Measurements from ENCODE around the gene CCDC43. TPM values are rescaled to one million over a fixed set of nuclear protein-coding genes. Genes with fewer than 3 reads are reported as not detected.
"Not testable (repeated sequence)": the region's sequence is repeated elsewhere in the genome, so short reads cannot be mapped to it uniquely, and the experiment has no call there.

CCDC43 gene
- total RNA-seq, 6 donors from 2014 or later = 11.5 to 26.2 (median 17.0) TPM

DNA sequence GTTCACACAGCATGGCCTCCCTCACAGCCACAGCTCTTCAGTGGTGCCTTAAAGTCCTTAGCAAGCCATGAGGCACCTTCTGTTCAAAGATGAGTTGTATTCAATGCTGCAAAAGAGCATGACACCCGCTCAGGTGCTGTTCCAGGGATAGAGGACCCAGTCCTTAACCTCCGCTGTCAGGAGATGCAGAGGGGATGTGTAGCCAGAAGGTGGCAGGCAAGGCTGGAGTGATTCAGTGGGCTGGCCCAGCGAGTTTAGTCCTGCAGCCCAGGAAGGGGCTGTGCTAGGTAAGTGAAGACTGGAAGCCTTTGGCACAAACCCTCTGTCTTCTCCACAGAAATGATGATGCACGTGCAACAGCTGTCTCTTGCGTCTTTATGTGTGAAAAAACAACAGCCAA lies 44.2 kb upstream of the CCDC43 start:
- Histone ChIP-seq H3K4me1 (no peaks in the 10 kb centered on the region), H3K36me3 (peaks cover 0 to 14% (median 6%) of the 10 kb centered on the region in 4 donors), H3K27ac (no peak overlapping the region), H3K4me3 (no peak overlapping the region), H3K9me3 (no peaks in the 10 kb centered on the region), H3K27me3 (no peaks in the 10 kb centered on the region)
- DNase-seq (no peak), ATAC-seq (ENCODE audit: low FRiP score in 2 of 2) (no peak)
- WGBS, 2 donors = 81 to 84% methylated on average over 3 to 5 of the region's 5 CpGs
- no peak for TF ChIP-seq CTCF (IDR thresholded peaks at IDR 0.05)
- TF ChIP-seq POLR2AphosphoS5 (IDR thresholded peaks at IDR 0.05) = no peak
- no peak for TF ChIP-seq POLR2A (IDR thresholded peaks at IDR 0.05)
- TF ChIP-seq EP300 (IDR thresholded peaks at IDR 0.05) = no peak

DNA sequence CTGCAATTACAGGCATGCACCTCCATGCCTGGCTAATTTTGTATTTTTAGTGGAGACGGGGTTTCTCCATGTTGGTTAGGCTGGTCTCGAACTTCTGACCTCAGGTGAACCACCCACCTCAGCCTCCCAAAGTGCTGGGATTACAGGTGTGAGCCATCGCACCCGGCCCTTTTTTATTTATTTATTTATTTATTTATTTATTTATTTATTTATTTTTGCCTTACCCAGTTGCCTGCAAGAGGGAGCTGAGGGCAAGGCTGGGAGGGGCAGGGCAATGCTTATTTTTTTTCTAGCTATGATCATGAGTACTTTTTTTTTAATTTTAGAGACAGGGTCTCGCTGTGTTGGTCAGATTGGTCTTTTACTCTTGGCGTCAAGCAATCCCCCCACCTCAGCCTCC lies 36.5 kb upstream of the CCDC43 start:
- not testable (repeated sequence) for H3K27me3 ChIP-seq; ATAC-seq (ENCODE audit: low FRiP score in 2 of 2); H3K27ac ChIP-seq; H3K4me3 ChIP-seq; H3K4me1 ChIP-seq; DNase-seq; H3K9me3 ChIP-seq
- 93 to 97% methylated on average over 6 of the region's 6 CpGs for WGBS, 2 donors
- peaks cover 0 to 26% (median 14%) of the 10 kb centered on the region in 4 donors for H3K36me3 ChIP-seq

DNA sequence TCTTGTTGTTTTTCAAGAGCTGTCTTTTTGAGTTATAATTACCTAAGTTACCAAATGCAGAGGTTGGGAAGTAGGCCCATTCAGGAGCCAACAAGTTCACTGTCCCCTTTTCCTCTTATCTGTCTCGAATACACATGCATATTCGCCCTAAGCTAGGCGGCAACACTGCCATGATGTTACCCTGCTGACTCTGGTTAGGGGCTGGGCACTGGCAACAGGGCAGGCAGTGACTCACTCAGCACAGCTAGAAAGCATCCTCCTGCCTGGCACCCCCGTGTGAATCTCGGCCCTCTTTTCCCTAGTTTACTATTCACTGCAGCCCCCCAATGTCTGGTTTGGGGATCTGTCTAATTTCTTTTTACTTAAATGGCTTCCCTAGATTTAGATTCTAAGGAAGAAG lies 32.7 kb upstream of the CCDC43 start:
- Histone ChIP-seq H3K27ac (no peak overlapping the region), H3K36me3 (peaks cover 0 to 17% (median 10%) of the 10 kb centered on the region in 4 donors), H3K27me3 (no peaks in the 10 kb centered on the region), H3K4me1 (no peaks in the 10 kb centered on the region), H3K4me3 (no peak overlapping the region), H3K9me3 (no peaks in the 10 kb centered on the region)
- WGBS, 2 donors = 89 to 91% methylated on average over 5 of the region's 5 CpGs
- DNase-seq (no peak), ATAC-seq (ENCODE audit: low FRiP score in 2 of 2) (no peak)
- TF ChIP-seq EP300 (IDR thresholded peaks at IDR 0.05) = no peak
- no peak for TF ChIP-seq CTCF (IDR thresholded peaks at IDR 0.05)
- TF ChIP-seq POLR2AphosphoS5 (IDR thresholded peaks at IDR 0.05) = no peak
- TF ChIP-seq POLR2A (IDR thresholded peaks at IDR 0.05) = no peak

- Histone ChIP-seq H3K4me1 (no peaks in the 10 kb centered on the region), H3K27ac (no peak overlapping the region), H3K36me3 (peaks cover 0 to 17% (median 10%) of the 10 kb centered on the region in 4 donors), H3K27me3 (no peaks in the 10 kb centered on the region), H3K4me3 (no peak overlapping the region), H3K9me3 (no peaks in the 10 kb centered on the region)
- 100% methylated on average over 1 of the region's 1 CpG for WGBS, 2 donors
- DNase-seq (no peak), ATAC-seq (ENCODE audit: low FRiP score in 2 of 2) (no peak)
- TF ChIP-seq POLR2AphosphoS5 (IDR thresholded peaks at IDR 0.05) = no peak
- no peak for TF ChIP-seq EP300 (IDR thresholded peaks at IDR 0.05)
- TF ChIP-seq POLR2A (IDR thresholded peaks at IDR 0.05) = no peak
- TF ChIP-seq CTCF (IDR thresholded peaks at IDR 0.05) = no peak
These were observed 29.9 kb upstream of the CCDC43 start for GRCh38 chr17:44719444-44719843.

GRCh38 chr17:44708401-44709263 lies 19.1 kb upstream of the CCDC43 start, which contains the start of gene DBF4B:
DBF4B (plus strand) TSS chr17:44708665; CDS start chr17:44708821, 156 bp downstream.
- TF ChIP-seq EP300 (IDR thresholded peaks at IDR 0.05) (no peak), POLR2AphosphoS5 (IDR thresholded peaks at IDR 0.05) (peak in 1 of 2 donors; percentile 84), POLR2A (IDR thresholded peaks at IDR 0.05) (peak in 2 of 4 donors; percentile 6 to 43), CTCF (IDR thresholded peaks at IDR 0.05) (peak in 2 of 6 experiments; percentile 14 to 23)
- Histone ChIP-seq H3K9me3 (no peaks in the 10 kb centered on the region), H3K27ac (peak within 1 kb of the TSS; percentile 39 to 81 (median 61)), H3K27me3 (no peaks in the 10 kb centered on the region), H3K4me3 (peak within 1 kb of the TSS; percentile 75 to 95 (median 80)), H3K4me1 (peaks cover 12 to 21% (median 17%) of the 10 kb centered on the region in 4 donors), H3K36me3 (no peaks in the 10 kb centered on the region)
- WGBS, 2 donors = 0% methylated on average over 52 of the region's 52 CpGs
- peak; percentile 91 to 96 for ATAC-seq (ENCODE audit: low FRiP score in 2 of 2)
- peak in 1 of 2 donors; percentile 70 for DNase-seq

Measured in upper lobe of left lung (tissue), 6 donors.